HG03064 (cell line): Measurements from ENCODE around the gene TMC5.

ENCODE experiments used
- ATAC-seq: cut with Tn5 transposase; IDR thresholded peaks from one replicate; pipeline ENCODE4 v1.9.1; 2021; ENCODE audit warnings: low read depth; ENCODE audit not compliant: unreplicated experiment

The TMC5 gene

DNA sequence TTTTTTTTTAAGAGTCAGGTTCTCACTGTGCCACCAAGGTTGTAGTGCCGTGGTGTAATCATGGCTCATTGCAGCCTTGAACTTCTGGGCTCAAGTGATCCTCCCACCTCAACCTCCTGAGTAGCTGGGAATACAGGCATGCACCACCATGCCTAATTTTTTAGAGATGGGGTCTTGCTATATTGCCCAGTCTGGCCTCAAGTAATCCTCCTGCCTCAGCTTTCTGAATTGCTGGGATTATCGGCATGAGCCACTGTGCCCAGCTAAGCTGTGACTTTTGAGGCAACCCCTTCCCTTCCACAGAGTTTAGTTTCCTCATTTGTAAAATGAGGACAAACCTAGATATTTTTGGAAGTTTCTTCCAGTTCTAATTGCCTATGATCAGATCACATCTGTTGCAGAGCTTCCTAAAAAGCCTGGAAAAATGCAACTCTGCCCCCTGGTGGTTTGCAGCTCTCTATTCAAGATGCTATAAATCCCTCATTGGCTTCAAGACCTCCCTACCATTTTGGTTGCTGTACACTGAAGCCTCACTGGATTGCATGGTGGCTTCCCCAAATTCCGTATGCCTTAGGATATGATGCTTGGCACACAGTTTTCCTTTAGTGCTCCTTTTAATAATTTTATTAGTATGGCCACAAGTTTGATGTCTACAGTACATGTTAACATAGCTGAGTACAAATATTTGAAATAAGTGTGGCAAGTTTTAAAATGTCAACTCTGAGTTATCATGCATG is 84.9 kb downstream of the TMC5 start:
- no peak for ATAC-seq

DNA sequence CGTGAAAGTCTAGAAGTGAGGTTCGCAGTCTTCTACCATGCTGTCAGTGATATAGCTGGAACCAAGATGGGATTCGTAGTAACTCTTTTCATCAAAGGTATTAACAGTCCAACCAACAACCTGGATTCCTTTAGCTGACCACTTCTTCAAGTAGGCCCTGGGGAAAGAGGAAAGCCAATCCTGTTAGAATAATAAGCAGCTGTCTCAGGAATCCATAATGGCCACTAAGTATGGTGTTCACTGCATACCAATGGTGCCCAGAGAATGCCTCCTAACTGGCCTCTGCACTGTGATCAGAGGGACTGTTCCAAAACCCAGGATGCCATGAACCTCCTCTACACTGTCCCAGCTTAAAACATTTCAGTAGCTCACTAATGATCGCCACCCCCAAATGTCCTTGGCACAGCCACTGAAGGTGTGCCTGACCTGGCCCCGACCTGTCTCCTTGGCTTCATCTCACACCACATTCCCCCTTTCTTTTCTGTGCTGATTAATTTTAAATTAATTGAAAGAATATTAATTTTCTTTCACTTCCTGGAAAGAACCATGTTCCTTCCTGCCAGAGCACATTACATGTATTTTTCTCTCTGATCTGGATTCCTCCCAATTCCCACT is 85.9 kb downstream of the TMC5 start:
- no peak for ATAC-seq

DNA sequence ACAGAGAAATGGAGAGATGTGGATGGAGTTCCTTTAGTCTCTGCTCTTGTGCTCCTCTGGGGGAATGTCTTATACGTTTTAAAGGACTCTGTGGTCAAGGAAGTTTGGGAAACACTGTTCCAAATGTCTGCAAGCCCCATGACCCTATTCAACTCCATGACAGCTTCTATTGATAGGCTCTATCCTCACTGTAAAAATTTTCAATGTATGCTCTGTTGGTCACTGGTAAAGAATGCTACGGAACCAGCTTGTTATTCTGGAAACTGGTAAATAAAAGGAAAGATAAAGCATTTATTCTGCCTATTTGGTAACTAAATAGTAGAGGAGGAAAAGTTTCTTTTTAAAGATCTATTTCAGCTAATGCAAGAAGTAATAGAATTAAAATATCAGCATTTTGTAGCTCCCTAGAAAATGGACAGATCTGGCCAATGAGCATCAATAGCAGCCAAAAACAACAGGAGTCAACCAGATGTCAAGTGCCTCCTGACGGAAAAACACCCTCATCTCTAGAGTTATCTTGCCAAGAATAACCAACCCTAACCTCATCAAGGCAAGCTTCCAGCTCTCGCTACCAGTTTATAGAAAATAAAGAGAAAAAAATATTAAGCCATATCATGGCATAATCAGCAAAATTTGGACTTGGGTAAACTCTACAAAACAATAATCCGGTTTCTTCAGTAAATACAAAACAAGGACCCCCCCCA is 88.1 kb downstream of the TMC5 start:
- no peak for ATAC-seq

DNA sequence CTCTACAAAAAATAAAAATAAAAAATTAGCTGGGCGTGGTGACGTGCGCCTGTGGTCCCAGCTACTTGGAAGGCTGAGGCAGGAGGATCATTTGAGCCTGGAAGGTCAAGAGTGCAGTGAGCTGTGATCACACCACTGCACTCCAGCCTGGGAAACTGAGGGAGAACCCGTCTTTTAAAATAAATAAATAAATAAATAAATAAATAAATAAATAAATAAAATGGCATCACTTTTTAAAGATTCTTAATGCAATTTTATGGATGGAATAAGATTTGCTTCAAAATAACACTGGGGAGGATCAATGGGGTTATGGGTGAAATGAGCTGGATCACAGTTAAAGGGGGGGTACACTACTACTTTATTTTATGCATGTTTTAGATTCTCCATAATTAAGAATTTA is 89.3 kb downstream of the TMC5 start:
- ATAC-seq, result no peak

DNA sequence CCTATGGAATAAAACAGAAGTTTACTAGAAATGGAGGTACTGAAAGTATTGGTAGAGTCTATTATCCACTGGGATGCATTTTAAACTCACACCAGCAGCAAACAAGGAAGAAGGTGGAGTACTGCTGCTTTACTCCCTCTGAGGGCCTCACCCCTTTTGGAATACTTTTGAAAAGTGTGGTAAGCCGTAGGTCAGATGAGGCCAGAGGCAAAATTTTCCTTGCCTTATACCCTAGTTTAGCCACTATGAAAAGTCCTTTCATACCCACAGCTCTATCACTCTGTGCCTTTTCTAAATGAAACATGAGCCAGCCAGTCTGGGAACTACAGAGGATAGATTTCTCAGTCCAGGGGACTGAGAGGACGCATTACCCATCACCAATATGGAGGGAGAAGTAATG is 90.2 kb downstream of the TMC5 start:
- no peak for ATAC-seq

DNA sequence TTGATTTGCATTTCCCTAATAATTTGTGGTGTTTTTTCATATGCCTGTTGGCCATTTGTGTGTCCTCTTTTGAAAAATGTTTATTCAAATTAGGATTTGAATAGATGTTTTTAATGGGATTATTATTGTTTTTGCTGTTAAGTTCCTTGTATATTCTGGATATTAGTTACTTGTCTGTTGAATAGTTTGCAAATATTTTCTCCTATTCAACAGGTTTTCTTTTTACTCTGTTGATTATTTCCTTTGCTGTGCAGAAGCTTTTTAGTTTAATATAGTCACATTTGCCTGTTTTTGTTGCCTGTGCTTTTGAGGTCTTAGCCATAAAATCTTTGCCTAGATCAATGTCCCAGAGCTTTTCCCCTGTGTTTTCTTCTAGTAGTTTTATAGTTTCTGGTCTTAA is 94.6 kb downstream of the TMC5 start:
- no peak for ATAC-seq

DNA sequence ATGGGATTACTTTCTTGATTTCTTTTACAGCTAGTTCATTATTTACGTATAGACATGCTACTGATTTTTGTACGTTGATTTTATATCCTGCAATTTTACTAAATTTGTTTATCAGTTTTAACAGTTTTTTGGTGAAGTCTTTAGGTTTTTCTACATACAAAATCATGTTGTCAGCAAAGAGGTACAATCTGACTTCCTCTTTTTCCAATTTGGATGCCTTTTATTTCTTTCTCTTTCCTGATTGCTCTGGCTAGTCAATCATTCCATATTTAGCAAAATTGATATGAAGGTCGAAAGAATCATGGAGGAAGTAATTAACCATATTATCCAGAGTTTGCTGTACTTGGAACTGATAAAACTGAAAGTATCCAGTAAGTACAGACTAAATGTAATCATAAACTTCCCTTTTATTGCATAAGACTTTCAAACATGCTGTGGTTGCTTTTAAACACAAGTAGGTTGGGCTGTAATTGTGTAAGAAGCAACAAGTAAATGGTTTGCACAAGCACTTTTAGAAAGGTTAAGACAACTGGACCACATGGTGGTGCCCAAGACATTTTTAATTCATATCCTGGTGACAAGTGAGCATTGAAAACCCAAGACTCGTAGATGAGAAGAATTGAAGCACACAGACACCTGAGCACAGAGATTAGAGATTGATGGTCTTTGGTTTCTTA is 95.8 kb downstream of the TMC5 start:
- ATAC-seq, result no peak

DNA sequence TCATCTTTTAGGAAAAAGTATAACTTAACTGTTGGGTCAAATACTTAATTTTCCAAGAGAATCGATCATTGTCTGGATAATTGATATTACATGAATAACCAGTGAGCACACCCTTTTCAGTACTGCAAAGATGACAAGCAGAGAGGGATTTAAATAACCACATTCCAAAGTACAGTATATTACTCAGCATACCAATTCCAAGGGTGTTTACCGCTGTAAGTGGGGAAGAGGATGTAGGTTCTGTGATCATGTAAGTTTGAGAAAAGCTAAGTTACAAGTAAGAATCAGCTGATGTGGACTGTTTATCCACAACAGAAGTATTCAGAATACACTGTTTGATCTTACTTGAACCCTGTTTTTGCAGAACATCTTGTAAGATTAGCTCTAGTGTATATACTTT is 98.1 kb downstream of the TMC5 start:
- no peak for ATAC-seq

DNA sequence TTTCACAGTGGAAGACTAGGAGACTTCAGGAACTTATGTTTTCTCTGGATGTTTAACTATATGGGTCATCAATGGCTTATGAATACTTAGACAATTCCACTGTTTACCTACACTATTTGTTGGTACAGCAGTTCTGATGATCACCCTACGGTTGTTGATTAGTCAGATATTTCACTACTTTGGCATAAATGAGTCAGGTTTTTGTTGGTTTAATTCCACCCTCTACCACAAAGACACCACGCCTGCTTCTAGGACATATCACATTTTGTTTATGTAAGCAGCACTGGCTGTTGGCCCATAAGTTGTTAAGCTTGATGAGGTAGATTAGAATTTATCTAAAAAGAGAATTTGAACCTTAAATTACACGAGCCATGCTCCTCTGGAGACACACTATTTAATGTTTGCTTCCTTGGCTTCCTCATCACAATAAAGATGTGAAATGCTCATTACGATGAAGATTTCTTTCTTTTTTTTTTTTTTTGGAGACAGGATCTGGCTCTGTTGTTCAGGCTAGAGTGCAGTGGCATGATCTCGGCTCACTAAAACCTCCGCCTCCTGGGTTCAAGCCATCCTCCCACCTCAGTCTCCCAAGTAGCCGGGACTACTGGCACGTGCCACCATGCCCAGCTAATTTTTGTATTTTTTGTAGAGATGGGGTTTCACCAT is 99.9 kb downstream of the TMC5 start:
- no peak for ATAC-seq

DNA sequence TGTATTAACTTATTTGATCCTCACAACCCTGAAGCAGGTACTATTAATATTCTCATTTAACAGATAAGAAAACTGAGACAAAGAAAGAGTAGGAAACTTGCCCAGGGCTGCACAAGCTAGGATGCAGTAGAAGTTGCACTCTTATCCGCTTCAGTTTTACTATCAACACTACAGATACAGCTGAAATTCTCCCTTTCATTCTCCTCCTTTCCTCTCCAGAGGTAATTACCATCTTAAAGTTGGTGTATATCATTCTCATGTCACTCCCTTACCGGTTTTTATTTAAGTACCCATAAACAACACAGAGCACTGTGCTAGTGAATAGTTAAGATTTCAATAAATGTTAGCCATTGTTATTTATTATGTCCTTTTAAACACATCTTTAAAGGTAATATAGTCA is 100.7 kb downstream of the TMC5 start:
- ATAC-seq, result no peak

DNA sequence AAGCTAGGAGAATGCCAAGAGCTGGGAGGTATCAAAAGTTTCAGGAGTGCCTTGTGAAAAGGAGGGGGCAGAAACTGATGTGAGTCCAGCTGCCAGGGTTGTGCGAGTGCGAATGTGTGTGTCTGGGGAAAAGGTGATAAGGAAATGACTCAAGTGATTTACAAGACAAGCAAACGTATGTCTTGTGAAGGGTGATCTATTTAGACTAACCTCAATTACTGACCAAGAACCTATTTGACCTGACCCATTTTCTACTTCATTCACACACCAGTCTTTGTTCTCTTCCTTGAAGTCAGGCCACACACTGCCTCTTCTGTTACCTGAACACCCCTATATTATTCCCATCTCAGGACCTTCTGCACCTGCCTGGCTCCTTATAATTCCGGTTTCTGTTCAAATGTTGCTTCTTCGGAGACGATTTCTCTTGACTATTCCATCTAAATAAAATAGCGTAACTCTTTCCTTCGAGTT is 103.2 kb downstream of the TMC5 start:
- ATAC-seq, result no peak

DNA sequence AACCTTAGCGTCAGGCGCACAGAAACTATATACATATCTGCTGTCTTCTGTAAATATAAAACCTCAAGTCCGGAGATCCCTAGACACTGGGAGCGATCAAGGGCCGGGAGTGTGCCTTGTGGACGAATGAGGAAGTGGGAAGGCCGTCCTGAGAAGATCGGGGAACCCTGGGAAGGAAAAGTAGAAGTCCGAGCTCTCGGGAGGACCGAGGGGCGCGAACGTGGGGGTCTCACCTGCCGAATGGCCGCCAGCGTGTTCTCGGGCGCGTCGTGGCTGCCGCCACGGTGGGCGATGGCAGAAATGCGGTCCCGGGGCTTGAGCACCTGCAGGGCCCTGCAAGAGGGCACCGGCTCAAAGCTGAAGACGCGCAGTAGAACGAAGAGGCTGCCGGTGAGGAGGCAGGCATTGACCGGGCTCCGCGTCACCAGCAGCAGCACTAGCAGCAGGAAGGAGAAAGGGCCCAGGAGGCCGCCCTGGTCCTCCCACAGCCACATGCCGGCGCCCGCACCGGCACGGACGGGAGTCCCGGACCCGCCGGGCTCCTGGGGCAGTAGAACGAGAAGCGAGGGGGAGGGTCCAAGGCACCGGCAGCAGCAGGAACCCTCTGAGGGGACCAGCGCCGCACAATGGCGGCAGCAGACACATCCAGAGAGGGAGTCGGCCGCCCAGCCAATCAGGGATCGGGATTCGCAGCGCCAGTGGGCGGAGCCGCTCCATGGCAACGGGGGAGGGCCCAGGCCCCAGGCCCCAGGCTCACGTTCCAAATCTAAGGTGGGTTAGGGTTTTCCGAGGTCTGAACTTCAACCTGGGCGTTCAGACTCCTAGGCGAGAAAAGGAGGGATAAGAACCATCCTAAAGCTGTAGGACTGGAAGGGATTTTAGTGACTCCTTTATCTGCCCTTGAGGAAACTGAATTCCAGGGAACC is 104.1 kb downstream of the TMC5 start, which contains the start of gene GDE1:
TSS of gene GDE1 (minus strand) at position 628 of the 926 bp plus-strand sequence. CDS start at position 494, 134 bp downstream.
- ATAC-seq, result peak; percentile 64

DNA sequence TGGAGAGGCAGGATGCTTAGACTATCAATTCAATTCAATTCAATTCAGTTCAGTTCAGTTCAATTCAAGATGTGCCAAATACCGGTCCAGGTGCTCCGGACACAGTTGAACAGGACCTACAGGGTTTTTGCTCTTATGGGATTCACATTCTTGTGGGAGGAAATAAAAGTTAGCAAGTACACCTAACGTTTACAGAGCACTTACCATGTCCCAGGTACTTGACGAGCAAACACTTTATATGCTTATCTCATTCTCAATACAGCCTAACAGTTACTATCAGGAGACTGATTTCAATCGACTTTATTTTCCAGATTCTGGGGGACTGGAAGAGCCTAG is 104.7 kb downstream of the TMC5 start:
- no peak for ATAC-seq

DNA sequence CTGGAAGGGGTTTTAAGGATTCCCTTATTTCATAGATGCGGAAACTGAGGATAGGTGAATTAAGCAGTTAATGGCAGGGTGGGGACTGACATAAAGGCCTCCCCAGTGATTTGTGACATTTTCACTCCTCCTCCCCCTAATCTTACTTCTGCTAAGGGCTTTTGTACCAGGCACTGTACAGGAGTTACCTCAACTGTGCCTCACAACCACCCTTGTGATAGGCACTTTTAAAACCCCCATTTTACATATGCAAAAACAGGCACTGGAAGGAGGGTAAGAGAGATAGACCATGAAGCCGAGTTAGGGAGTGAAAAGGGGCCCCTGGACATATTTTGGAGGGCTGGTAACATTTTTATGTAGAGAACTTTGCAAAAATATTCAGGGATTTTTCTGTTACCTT is 105.1 kb downstream of the TMC5 start:
- ATAC-seq, result no peak

DNA sequence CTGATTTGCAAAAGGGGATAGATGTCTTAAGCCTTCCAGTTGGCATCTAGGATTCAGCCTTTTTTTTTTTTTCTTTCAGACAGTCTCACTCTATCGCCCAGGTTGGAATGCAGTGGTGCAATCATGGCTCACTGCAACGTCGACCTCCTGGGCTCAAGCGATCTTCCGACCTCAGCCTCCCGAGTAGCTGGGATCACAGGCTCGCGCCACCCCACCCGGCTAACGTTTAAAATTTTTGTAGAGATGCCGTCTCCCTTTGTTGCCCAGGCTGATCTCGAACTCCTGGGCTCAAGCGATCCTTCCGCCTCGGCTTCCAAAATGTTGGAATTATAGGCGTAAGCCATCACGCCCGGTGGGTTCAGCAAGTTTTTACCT is 105.5 kb downstream of the TMC5 start:
- no peak for ATAC-seq

DNA sequence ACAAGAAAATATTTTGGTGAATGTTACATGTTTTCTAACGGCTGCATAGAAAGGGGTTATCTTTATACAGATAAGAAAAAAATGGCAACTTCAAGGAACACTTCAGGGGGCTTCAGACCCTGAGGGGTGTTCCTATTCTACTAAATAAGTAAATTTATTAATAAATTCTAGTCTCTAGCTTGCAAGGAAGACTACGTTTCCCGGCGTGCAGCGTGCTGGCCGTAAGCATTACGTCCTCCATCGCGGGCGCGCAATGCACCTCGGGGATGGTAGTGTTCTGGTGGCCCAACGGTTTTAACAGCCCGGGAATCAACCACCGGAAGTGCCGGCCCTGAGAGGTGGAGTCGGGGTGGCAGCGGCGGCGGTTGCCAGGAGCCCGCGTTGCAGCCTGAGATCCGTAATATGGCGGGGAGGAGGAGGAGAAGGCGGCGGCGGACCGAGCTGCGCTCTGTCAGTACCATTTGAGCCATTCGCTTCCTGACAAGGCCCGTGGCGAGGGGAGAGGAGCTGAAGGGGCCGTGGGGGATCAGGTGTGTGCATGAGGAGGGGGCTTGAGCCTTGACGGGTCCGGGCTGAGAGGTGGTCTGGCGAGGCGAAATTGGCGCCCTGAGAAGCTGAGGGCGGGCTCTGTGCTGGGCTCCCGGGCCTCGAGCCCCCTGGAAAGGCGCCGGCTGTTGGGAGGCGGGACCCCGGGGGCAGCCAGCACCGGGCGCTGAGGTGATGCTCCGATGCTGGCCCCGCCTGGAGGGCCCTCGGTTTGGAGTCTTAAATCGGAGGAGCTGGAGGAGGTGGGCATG is 106.1 kb downstream of the TMC5 start, which contains the start of gene CCP110:
TSS of gene CCP110 (plus strand) at position 384 of the 797 bp plus-strand sequence. CDS start 3,940 bp downstream, outside the sequence.
- peak; percentile 60 for ATAC-seq

DNA sequence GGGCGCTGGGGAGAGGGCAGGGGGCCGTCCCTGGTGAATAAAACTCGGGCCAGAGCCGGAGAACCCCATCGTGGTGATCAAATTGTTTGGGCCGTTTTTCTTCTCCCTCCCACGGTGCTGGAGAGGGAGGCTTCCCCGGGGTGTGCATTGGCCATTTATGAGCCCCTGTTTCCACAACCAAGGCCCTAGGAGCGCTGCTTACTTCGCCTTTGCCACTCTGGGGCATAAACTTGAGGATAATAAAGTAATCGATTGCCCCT is 106.6 kb downstream of the TMC5 start:
- ATAC-seq, result no peak

DNA sequence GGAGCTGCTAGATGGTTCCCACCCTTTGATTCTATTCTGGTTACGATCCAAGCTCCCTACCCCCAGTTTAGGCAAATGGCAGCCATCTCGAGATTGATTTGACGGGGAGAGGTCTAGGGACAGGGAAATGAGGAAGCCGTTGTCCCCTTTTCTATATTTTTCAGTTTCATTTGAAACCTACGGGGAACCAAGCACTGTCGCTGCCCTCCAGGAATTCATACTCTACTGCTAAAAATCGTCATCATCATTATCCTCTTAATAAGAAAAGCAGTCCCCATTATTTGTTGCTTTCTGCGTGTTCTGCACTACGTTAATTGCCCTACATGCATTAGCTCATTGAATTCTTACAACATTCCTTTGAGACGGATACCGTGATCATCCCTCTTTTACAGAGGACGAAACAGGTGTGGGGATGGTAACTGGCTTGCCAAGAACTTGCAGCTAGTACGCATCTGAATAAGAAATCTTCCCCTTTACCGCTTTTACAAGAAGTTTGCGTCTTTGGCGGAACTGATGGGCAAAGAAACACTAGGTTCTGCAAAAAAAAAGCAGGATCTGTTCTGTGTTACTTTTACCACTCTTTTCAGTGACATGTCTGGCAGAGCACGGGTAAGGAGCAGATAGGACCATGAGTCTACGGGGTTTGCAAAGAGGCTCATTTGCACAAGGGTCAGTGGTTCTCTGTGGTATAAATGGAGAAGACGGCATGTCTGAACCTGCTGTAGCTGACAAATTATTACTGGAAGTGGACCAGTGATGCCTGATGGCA is 107.1 kb downstream of the TMC5 start:
- ATAC-seq, result no peak
